Measurements from ENCODE around the gene LPP.

The LPP gene

GRCh38 chr3:188659449-188660090 lies 505.6 kb downstream of the LPP start:
- no peak for DNase-seq
- Histone ChIP-seq H3K4me1 (no peaks in the 10 kb centered on the region), H3K9me3 (no peaks in the 10 kb centered on the region), H3K36me3 (no peaks in the 10 kb centered on the region), H3K4me3 (ENCODE audit: low read depth, low read length) (no peak overlapping the region), H3K27me3 (no peaks in the 10 kb centered on the region)
- no peak for TF ChIP-seq CTCF (IDR thresholded peaks at IDR 0.05; ENCODE audit: low read depth, low read length)

GRCh38 chr3:188660415-188660814 lies 506.5 kb downstream of the LPP start:
- H3K27me3 ChIP-seq, result no peaks in the 10 kb centered on the region
- H3K9me3 ChIP-seq, result no peaks in the 10 kb centered on the region
- H3K4me3 ChIP-seq (ENCODE audit: low read depth, low read length), result no peak overlapping the region
- TF ChIP-seq CTCF (IDR thresholded peaks at IDR 0.05; ENCODE audit: low read depth, low read length), result no peak
- no peaks in the 10 kb centered on the region for H3K36me3 ChIP-seq
- no peaks in the 10 kb centered on the region for H3K4me1 ChIP-seq
- DNase-seq, result no peak

GRCh38 chr3:188661806-188662205 lies 507.8 kb downstream of the LPP start:
- Histone ChIP-seq H3K4me3 (ENCODE audit: low read depth, low read length) (no peak overlapping the region), H3K36me3 (no peaks in the 10 kb centered on the region), H3K4me1 (no peaks in the 10 kb centered on the region), H3K9me3 (no peaks in the 10 kb centered on the region), H3K27me3 (no peaks in the 10 kb centered on the region)
- TF ChIP-seq CTCF (IDR thresholded peaks at IDR 0.05; ENCODE audit: low read depth, low read length), result no peak
- no peak for DNase-seq

GRCh38 chr3:188662214-188662613 lies 508.3 kb downstream of the LPP start:
- Histone ChIP-seq H3K27me3 (no peaks in the 10 kb centered on the region), H3K4me3 (ENCODE audit: low read depth, low read length) (no peak overlapping the region), H3K36me3 (no peaks in the 10 kb centered on the region), H3K9me3 (no peaks in the 10 kb centered on the region), H3K4me1 (no peaks in the 10 kb centered on the region)
- no peak for TF ChIP-seq CTCF (IDR thresholded peaks at IDR 0.05; ENCODE audit: low read depth, low read length)
- no peak for DNase-seq

- Histone ChIP-seq H3K4me1 (no peaks in the 10 kb centered on the region), H3K4me3 (ENCODE audit: low read depth, low read length) (no peak overlapping the region), H3K27me3 (no peaks in the 10 kb centered on the region), H3K36me3 (no peaks in the 10 kb centered on the region), H3K9me3 (no peaks in the 10 kb centered on the region)
- TF ChIP-seq CTCF (IDR thresholded peaks at IDR 0.05; ENCODE audit: low read depth, low read length), result no peak
- DNase-seq, result no peak
Measured at GRCh38 chr3:188662795-188663194, 508.8 kb downstream of the LPP start.

- DNase-seq, result no peak
- TF ChIP-seq CTCF (IDR thresholded peaks at IDR 0.05; ENCODE audit: low read depth, low read length), result no peak
- H3K9me3 ChIP-seq, result no peaks in the 10 kb centered on the region
- H3K27me3 ChIP-seq, result no peaks in the 10 kb centered on the region
- no peak overlapping the region for H3K4me3 ChIP-seq (ENCODE audit: low read depth, low read length)
- H3K4me1 ChIP-seq, result no peaks in the 10 kb centered on the region
- no peaks in the 10 kb centered on the region for H3K36me3 ChIP-seq
Measured at GRCh38 chr3:188663839-188664238, 509.9 kb downstream of the LPP start.

Measured in BE2C (cell line).